MM.1S (cell line): Measurements from ENCODE around the gene CDKN2D.

Source experiments
- DNase-seq: peaks from one replicate; pipeline ENCODE4 v3.0.0-alpha.2; 2015
- H2AFZ ChIP-seq: fragments of 300-600 bp; sonication (generic); 2 replicates; pipeline ENCODE4 v1.6.0; 2016; ENCODE audit warnings: antibody characterized with exemption, low read length
- H3F3A ChIP-seq: fragments of 300-600 bp; sonication (generic); 2 replicates; pipeline ENCODE4 v1.6.1; 2016; ENCODE audit warnings: mild to moderate bottlenecking, antibody characterized with exemption, low read length, moderate library complexity, mixed read lengths; ENCODE audit not compliant: insufficient read depth
- H3K27ac ChIP-seq: fragments of 300-600 bp; sonication (generic); 2 replicates; pipeline ENCODE4 v1.5.1; 2016; ENCODE audit warnings: mild to moderate bottlenecking, low read length
- H3K27me3 ChIP-seq: fragments of 300-600 bp; sonication (generic); replicated peaks from 2 replicates; pipeline ENCODE4 v1.6.0; 2016; ENCODE audit warnings: low read length; ENCODE audit not compliant: insufficient read depth
- H3K36me3 ChIP-seq: fragments of 300-600 bp; sonication (generic); replicated peaks from 2 replicates; pipeline ENCODE4 v1.6.1; 2016; ENCODE audit warnings: mild to moderate bottlenecking, low read length, mixed read lengths; ENCODE audit not compliant: insufficient read depth
- H3K4me1 ChIP-seq: fragments of 300-600 bp; sonication (generic); 2 replicates; pipeline ENCODE4 v1.6.1; 2016; ENCODE audit warnings: low read length, mixed read lengths
- H3K4me2 ChIP-seq: fragments of 300-600 bp; sonication (generic); 2 replicates; pipeline ENCODE4 v1.6.0; 2016; ENCODE audit warnings: low read depth, low read length
- H3K4me3 ChIP-seq: fragments of 300-600 bp; sonication (generic); 2 replicates; pipeline ENCODE4 v1.5.1; 2016; ENCODE audit warnings: low read length, mixed read lengths
- H3K79me2 ChIP-seq: fragments of 300-600 bp; sonication (generic); 2 replicates; pipeline ENCODE4 v1.6.1; 2016; ENCODE audit warnings: mixed run types, low read length, mixed read lengths
- H3K9ac ChIP-seq: fragments of 300-600 bp; sonication (generic); 2 replicates; pipeline ENCODE4 v1.6.1; 2016; ENCODE audit warnings: low read length, mixed read lengths
- H3K9me2 ChIP-seq: fragments of 300-600 bp; sonication (generic); replicated peaks from 2 replicates; pipeline ENCODE4 v1.6.1; 2016; ENCODE audit warnings: mild to moderate bottlenecking, low read length, mixed read lengths; ENCODE audit not compliant: insufficient read depth
- H3K9me3 ChIP-seq: fragments of 300-600 bp; sonication (generic); replicated peaks from 2 replicates; pipeline ENCODE4 v1.6.1; 2016; ENCODE audit warnings: mild to moderate bottlenecking, low read length, mixed read lengths; ENCODE audit not compliant: insufficient read depth
- H4K20me1 ChIP-seq: fragments of 300-600 bp; sonication (generic); 2 replicates; pipeline ENCODE4 v1.6.1; 2016; ENCODE audit warnings: mild to moderate bottlenecking, low read length, moderate library complexity, mixed read lengths; ENCODE audit not compliant: insufficient read depth
- EZH2 ChIP-seq: fragments of 300-600 bp; sonication (generic); optimal IDR thresholded peaks from 2 replicates; pipeline ENCODE3; 2017; ENCODE audit warnings: low read depth, mild to moderate bottlenecking, antibody characterized with exemption, low read length, mixed read lengths
- EZH2phosphoT487 ChIP-seq: fragments of 300-600 bp; sonication (generic); IDR thresholded peaks from 2 replicates; pipeline ENCODE4 v1.6.1; 2018; ENCODE audit warnings: antibody characterized with exemption, low read length
- TF ChIP-seq, protein P1 (sequence below): fragments of 300-600 bp; sonication (generic); IDR thresholded peaks from 2 replicates; pipeline ENCODE4 v1.5.1; 2016; ENCODE audit warnings: antibody characterized with exemption, low read length, mixed read lengths

CDKN2D gene

DNA sequence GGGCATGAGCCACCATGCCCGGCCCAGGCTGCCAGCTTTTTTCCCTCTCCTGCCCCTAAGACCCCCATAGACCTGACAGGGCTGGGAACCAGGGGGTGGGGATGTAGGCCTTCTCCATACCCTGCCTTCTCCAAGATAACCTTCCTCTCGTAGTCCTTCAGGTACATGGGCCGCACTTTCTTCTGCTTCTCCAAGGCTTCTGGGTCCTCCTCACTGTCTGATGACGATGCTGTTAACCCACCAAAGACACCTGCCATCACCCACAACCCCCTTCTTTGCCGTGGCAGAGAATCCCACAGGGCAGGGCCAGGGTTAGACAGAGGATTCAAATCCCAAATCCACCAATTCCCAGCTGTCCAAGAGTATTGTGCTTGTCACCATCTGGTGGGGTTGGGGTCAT lies 6.2 kb downstream of the CDKN2D start:
- Histone ChIP-seq H3K36me3 (peaks cover 8% of the 10 kb centered on the region; the same call in 1 of the 2 replicates), H3K9ac (no peak overlapping the region), H3K4me3 (no peak overlapping the region), H3K9me3 (no peaks in the 10 kb centered on the region), H4K20me1 (0 out of 2 replicates have a peak, but pooled peaks cover 5% of the 10 kb centered on the region), H3K4me2 (no peak overlapping the region), H3K27ac (no peak overlapping the region), H3K4me1 (peaks cover 23% of the 10 kb centered on the region), H2AFZ (no peak overlapping the region), H3K79me2 (peaks cover 22% of the 10 kb centered on the region), H3K27me3 (no peaks in the 10 kb centered on the region), H3F3A (peaks cover 11% of the 10 kb centered on the region), H3K9me2 (no peaks in the 10 kb centered on the region)
- DNase-seq = no peak
- TF ChIP-seq, protein P1, sequence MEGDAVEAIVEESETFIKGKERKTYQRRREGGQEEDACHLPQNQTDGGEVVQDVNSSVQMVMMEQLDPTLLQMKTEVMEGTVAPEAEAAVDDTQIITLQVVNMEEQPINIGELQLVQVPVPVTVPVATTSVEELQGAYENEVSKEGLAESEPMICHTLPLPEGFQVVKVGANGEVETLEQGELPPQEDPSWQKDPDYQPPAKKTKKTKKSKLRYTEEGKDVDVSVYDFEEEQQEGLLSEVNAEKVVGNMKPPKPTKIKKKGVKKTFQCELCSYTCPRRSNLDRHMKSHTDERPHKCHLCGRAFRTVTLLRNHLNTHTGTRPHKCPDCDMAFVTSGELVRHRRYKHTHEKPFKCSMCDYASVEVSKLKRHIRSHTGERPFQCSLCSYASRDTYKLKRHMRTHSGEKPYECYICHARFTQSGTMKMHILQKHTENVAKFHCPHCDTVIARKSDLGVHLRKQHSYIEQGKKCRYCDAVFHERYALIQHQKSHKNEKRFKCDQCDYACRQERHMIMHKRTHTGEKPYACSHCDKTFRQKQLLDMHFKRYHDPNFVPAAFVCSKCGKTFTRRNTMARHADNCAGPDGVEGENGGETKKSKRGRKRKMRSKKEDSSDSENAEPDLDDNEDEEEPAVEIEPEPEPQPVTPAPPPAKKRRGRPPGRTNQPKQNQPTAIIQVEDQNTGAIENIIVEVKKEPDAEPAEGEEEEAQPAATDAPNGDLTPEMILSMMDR = no peak
- TF ChIP-seq EZH2 (no peak), EZH2phosphoT487 (no peak)

DNA sequence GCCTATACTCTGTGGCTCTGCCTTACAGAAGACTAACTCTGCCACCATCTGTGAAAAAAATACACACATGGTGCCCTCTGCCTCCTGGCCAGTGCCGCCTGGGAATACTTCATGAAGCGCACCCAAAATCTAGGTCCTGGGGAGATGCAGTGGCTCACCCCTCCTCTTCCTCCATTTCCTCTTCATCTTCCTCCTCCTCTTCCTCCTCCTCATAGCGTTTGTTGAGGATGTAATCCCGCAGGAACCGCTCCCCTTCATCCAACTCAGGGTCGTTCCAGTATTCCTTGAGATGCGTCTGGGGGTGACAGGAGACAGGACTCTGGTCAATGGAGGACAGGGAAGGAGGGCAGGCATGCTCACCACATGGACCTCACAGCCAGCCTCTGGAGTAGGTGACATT lies 8.6 kb downstream of the CDKN2D start:
- no peak for TF ChIP-seq EZH2
- TF ChIP-seq EZH2phosphoT487 = no peak
- TF ChIP-seq, protein P1 = no peak
- Histone ChIP-seq H3K9me3 (no peaks in the 10 kb centered on the region), H2AFZ (no peak overlapping the region), H3K9me2 (no peaks in the 10 kb centered on the region), H3F3A (0 out of 2 replicates have a peak, but pooled peaks cover 3% of the 10 kb centered on the region), H3K27ac (no peak overlapping the region), H3K4me1 (peaks cover 7% of the 10 kb centered on the region; the same call in 1 of the 2 replicates), H3K27me3 (no peaks in the 10 kb centered on the region), H3K36me3 (peaks cover 8% of the 10 kb centered on the region; the same call in 1 of the 2 replicates), H3K79me2 (peaks cover 17% of the 10 kb centered on the region), H3K9ac (no peak overlapping the region), H4K20me1 (no peaks in the 10 kb centered on the region), H3K4me3 (no peak overlapping the region), H3K4me2 (no peak overlapping the region)
- DNase-seq = no peak

DNA sequence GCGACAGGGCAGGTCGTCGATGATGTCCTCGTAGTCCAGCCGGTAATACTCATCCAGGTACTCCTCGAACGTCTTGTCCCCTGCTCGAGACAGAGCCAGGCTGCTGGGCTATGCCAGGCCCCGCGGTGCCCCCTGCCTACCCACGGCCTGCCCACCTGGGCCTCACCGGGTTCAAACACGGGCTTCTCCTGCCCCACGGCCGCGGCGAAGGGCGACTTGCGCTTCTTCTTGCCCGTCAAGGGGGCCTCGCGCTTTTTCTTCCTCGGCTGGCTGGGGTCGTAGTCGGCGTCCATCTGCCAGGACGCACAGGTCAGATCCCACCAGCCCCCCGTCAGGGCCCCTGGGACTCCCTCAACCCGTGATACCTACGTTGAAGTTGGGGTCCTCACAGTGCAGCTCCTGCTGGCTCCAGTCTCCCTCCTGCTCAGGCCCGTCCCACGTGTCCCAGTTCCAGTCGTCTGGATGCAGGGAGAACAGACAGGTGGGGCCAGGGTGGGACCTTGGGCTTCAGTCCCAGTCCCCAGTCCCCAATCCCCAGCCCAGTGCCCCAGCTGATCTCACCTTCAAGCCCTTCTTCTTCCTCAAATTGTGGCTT lies 11.1 kb downstream of the CDKN2D start:
- DNase-seq = no peak
- no peaks in the 10 kb centered on the region for H4K20me1 ChIP-seq
- no peaks in the 10 kb centered on the region for H3K9me3 ChIP-seq
- no peak overlapping the region for H3K27ac ChIP-seq
- H3K27me3 ChIP-seq = no peaks in the 10 kb centered on the region
- H3K9me2 ChIP-seq = no peaks in the 10 kb centered on the region
- H3K4me2 ChIP-seq = no peak overlapping the region
- H3K79me2 ChIP-seq = 0 out of 2 replicates have a peak, but pooled peaks cover 2% of the 10 kb centered on the region
- H2AFZ ChIP-seq = no peak overlapping the region
- H3K9ac ChIP-seq = no peak overlapping the region
- H3K36me3 ChIP-seq = peaks cover 8% of the 10 kb centered on the region; the same call in 1 of the 2 replicates
- no peak overlapping the region for H3K4me3 ChIP-seq
- H3F3A ChIP-seq = 0 out of 2 replicates have a peak, but pooled peaks cover 3% of the 10 kb centered on the region
- TF ChIP-seq EZH2 = no peak
- TF ChIP-seq, protein P1 = no peak
- TF ChIP-seq EZH2phosphoT487 = no peak
- H3K4me1 ChIP-seq = no peaks in the 10 kb centered on the region
